GM19452 (cell line): Measurements from ENCODE around the gene TMEM52B.
A peak's percentile ranks its signal among the peaks of the same experiment; 100 is the strongest.
"Not testable (repeated sequence)": the region's sequence is repeated elsewhere in the genome, so short reads cannot be mapped to it uniquely, and the experiment has no call there.

Experiments
- ATAC-seq: cut with Tn5 transposase; IDR thresholded peaks from one replicate; pipeline ENCODE4 v1.9.1; 2021; ENCODE audit not compliant: unreplicated experiment

TMEM52B gene

GRCh38 chr12:10211101-10211939 lies 32.5 kb downstream of the TMEM52B start:
- no peak for ATAC-seq

GRCh38 chr12:10211940-10212738 lies 33.3 kb downstream of the TMEM52B start:
- ATAC-seq, result peak; percentile 67

- ATAC-seq, result peak; percentile 68
Observed at GRCh38 chr12:10212739-10213131, 33.9 kb downstream of the TMEM52B start, which contains the start of gene GABARAPL1. Gene GABARAPL1 (plus strand): TSS chr12:10212877. CDS start chr12:10213130, 253 bp downstream.

- peak; percentile 42 for ATAC-seq
Observed at GRCh38 chr12:10213168-10214135, 34.6 kb downstream of the TMEM52B start.

GRCh38 chr12:10214136-10214894 lies 35.5 kb downstream of the TMEM52B start:
- ATAC-seq, result no peak

GRCh38 chr12:10214895-10215267 lies 36.0 kb downstream of the TMEM52B start:
- ATAC-seq, result no peak

GRCh38 chr12:10215436-10215835 lies 36.6 kb downstream of the TMEM52B start:
- ATAC-seq, result no peak

- not testable (repeated sequence) for ATAC-seq
Observed at GRCh38 chr12:10215946-10216345, 37.1 kb downstream of the TMEM52B start.

- no peak for ATAC-seq
Observed at GRCh38 chr12:10218021-10218420, 39.2 kb downstream of the TMEM52B start.

- no peak for ATAC-seq
Observed at GRCh38 chr12:10220398-10221077, 41.7 kb downstream of the TMEM52B start.

- ATAC-seq, result no peak
Observed at GRCh38 chr12:10221846-10222245, 43.0 kb downstream of the TMEM52B start.

GRCh38 chr12:10223208-10223607 lies 44.4 kb downstream of the TMEM52B start:
- no peak for ATAC-seq

GRCh38 chr12:10225426-10225825 lies 46.6 kb downstream of the TMEM52B start:
- not testable (repeated sequence) for ATAC-seq

- no peak for ATAC-seq
Observed at GRCh38 chr12:10226086-10226485, 47.3 kb downstream of the TMEM52B start.

- ATAC-seq, result no peak
Observed at GRCh38 chr12:10226731-10227130, 47.9 kb downstream of the TMEM52B start.

GRCh38 chr12:10227648-10228047 lies 48.8 kb downstream of the TMEM52B start:
- no peak for ATAC-seq

- ATAC-seq, result no peak
Observed at GRCh38 chr12:10234562-10234961, 55.7 kb downstream of the TMEM52B start.

- no peak for ATAC-seq
Observed at GRCh38 chr12:10235761-10236631, 57.2 kb downstream of the TMEM52B start.

GRCh38 chr12:10236720-10237119 lies 57.9 kb downstream of the TMEM52B start:
- no peak for ATAC-seq
